Esophagus muscularis mucosa (tissue), 4 donors: ENCODE data around the gene PHF23.

Experiments
- EP300 ChIP-seq: sonication (generic); formaldehyde crosslinking; IDR thresholded peaks from one replicate; pipeline ENCODE4 v1.6.1; 2017; ENCODE audit warnings: antibody characterized with exemption
- POLR2A ChIP-seq: fragments of 450-650 bp; IDR thresholded peaks from one replicate; pipeline ENCODE4 v1.6.1; 2017; ENCODE audit warnings: antibody characterized with exemption, moderate library complexity, mild to moderate bottlenecking, low read depth
- POLR2AphosphoS5 ChIP-seq, 2 donors: sonication (generic); formaldehyde crosslinking; IDR thresholded peaks; one replicate each; pipeline ENCODE4 v1.6.1; 2017; ENCODE audit warnings: antibody characterized with exemption in 2 of 2
- TF ChIP-seq, protein P1 (sequence below), 3 experiments: fragments of 200-600 bp in 2 of 3; fragments of 450-650 bp in 1 of 3; sonication (generic) in 2 of 3; IDR thresholded peaks; one replicate each; pipeline ENCODE4 v1.5.1; 2017 to 2019; ENCODE audit warnings: antibody characterized with exemption in 3 of 3, mild to moderate bottlenecking in 2 of 3, moderate library complexity in 1 of 3

DNA sequence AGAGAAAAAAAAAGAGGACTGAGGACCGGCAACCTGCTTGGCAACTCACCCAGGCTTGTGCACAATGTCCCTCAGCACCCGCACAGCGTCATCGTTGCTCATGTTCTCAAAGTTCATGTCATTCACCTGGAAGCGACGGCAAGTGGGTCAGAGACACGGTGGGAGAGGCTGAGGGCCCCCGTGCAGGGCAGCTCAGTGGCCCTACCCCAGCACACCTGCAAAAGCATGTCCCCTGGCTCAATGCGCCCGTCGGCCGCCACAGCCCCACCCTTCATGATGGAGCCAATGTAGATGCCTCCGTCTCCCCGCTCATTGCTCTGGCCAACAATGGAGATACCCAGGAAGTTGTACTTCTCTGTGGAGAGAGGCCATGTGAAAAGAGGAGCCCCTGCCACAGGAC, 10.3 kb downstream of the PHF23 start:
- TF ChIP-seq, protein P1, sequence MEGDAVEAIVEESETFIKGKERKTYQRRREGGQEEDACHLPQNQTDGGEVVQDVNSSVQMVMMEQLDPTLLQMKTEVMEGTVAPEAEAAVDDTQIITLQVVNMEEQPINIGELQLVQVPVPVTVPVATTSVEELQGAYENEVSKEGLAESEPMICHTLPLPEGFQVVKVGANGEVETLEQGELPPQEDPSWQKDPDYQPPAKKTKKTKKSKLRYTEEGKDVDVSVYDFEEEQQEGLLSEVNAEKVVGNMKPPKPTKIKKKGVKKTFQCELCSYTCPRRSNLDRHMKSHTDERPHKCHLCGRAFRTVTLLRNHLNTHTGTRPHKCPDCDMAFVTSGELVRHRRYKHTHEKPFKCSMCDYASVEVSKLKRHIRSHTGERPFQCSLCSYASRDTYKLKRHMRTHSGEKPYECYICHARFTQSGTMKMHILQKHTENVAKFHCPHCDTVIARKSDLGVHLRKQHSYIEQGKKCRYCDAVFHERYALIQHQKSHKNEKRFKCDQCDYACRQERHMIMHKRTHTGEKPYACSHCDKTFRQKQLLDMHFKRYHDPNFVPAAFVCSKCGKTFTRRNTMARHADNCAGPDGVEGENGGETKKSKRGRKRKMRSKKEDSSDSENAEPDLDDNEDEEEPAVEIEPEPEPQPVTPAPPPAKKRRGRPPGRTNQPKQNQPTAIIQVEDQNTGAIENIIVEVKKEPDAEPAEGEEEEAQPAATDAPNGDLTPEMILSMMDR (IDR thresholded peaks at IDR 0.05): no peak
- TF ChIP-seq POLR2AphosphoS5 (IDR thresholded peaks at IDR 0.05) (no peak), POLR2A (no peak), EP300 (no peak)
